HG03060 (cell line): ENCODE results near the gene SAMD15.
"Not testable (repeated sequence)": the region's sequence is repeated elsewhere in the genome, so short reads cannot be mapped to it uniquely, and the experiment has no call there.

Experiments
- ATAC-seq: cut with Tn5 transposase; IDR thresholded peaks from one replicate; pipeline ENCODE4 v1.9.1; 2021; ENCODE audit warnings: low read depth, moderate number of reproducible peaks; ENCODE audit not compliant: unreplicated experiment

The SAMD15 gene

DNA sequence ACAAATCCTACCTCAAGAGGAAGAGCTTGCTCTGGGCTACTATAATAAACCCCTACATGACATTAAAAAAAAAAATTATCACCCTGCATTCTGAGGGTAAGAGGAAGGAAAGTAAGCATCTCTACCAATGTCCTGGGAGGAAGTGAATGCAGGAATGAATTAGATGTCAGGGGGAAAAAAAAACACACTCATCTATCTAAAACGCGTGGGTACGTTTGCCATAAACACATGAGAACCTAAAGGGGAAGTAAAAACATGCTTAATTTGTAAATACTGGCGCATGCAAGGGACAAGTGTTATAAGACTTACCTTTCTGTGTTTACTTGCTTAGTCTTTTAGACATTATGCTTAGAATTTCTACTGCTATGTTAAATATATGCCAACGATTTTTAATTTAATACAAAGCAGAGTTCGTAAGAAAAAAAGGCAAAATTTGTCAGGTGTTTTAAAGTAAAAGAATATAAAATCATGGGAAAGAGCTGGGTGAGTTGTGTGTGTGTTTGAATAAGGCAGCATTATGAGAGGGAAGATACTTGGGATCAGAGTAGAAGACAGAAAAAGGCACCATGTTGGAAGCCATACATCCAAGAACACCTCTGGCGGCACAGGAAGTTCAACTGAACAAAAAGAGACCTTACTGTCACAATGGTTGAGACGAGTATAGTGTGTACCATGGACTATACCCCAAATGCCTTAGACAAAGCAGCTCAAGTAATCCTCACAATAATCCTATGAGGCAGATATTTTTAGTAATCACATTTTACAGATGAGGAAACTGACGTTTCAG lies 1.8 kb upstream of the SAMD15 start:
- ATAC-seq = no peak

DNA sequence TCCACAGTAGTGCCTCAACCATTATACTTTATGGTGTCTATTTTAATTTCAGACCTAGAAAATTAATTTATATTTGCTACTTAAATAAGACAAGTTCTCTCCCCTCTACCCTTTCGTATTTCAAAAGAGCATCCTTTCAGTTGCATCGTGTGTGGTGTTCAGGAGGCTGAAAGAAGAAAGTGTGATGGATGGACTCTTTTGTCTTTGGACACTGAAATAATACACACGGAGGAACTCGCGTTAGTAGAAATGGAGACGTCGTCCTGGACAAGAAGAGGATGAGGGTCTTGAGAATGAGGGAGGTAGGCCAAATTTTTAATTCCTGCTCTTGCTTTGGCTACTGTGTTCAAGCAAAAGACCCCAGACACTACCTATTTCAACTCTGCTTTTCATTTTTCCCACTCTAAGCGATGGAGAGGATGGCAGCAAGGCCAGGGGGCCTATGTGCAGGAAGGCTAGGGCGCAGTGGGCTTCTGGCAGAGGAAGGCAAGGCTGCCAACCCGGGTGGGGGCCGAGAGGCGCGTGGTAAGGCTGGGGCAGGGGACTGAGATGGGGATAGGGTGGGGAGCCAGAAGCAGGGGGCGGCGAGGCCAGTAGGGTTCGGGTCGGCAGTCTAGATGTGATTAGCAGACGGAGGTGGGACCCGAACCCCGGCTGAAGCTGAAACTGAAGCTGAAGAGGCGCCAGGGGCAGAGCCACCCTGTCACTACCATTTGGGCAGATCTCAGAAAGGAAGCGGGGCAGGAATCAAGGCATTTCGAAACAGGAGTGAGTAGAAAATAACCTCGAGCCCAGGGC lies 1.0 kb upstream of the SAMD15 start:
- no peak for ATAC-seq

DNA sequence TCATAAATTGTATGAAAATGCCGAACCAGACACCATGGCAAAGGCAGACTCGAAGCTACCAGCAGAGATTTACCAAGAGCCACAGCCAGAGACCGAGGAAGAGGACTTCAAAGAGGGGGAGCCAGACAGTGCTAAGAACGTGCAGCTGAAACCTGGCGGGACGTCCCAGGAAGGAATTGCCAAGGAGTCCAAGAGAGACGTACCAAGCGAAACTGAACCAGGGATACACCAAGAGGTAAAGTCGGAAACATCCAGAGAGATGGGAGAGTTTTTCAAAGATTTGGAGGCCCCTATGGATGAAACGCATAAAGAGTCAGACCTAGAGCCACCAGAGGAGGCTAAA lies 294 bp downstream of the SAMD15 start:
- ATAC-seq = no peak

DNA sequence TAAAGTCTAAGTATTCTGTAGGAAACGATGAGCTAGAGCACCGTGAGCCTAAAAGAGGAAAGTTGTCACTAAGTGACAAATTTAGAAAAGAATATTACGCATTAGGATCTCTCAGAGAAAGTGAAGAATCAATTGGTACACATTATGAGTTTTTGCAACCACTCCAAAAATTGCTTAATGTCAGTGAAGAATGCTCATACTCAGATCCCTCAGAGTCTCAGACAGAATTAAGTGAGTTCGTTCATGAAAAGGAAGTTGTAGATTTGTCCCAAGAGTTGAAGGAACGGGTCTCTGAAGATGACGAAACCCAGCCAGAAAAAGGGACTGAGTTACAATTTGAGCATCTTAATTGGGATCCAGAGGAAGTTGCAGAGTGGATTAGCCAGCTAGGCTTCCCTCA lies 1.5 kb downstream of the SAMD15 start:
- ATAC-seq = no peak

DNA sequence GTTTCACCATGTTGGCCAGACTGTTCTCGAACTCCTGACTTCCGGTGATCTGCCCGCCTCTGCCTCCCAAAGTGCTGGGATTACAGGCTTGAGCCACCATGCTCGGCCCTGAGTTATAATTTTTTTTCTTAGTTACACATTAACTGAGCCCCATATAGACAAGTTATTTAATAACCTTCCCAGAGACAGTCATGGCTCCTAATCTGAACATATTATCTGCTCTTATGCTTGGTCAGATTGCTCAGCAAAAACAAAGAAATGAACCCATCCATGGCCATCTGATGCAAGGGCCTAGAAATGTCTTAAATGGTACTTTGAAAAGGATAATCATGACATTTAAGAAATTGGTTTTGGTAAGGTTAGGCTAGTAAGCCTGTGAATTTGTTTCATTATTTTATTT lies 13.0 kb downstream of the SAMD15 start:
- ATAC-seq = no peak

DNA sequence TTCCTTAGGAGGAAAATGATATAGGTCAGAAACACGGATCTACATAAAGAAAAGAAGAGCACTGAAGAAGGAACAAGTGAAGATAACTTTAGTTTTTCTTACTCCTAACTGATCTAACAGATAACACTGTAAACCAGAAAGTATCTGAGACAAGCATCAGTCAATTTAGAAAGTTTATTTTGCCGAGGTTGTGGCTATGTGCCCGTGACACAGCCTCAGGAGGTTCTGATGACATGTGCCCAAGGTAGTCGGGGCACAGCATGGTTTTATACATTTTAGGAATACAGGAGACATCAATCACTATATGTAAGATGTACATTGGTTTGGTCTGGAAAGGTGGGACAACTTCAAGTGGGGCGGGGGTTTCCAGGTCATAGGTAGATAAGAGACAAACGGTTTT lies 23.0 kb downstream of the SAMD15 start:
- no peak for ATAC-seq

DNA sequence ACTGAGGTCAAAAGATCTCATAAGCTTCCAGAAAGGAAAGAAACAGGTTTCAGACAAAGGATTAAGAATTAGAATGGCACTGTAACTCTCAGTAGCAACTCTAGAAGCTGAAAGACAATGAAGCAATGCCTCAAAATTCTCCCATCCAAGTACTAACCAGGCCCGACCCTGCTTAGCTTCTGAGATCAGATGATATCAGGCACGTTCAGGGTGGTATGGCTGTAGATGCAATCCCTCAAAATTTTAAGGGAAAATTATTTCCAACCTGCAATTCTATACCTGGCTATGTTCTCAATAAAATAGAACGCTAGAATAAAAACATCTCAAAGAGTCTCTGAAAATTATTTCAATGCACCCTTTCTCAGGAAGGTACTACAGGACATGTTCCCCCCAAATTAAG lies 26.6 kb downstream of the SAMD15 start:
- ATAC-seq = no peak

DNA sequence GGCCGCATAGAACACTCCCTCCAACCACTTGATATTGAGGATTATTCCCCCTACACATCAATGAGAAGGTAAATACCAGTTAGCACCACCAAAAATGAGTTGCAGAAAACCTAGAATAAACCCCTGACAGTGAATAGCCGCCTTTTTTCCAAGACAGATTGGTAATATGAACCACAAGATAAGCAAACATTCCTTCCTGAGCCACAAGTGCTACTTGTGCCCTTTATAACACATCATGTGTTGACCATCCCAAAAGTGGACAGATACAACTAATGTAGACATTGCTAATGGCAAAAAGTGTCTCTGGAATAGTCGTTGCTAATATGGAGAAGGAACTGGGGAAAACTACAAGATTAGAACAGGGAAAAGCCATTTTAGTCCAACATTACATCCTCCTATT lies 28.9 kb downstream of the SAMD15 start:
- ATAC-seq = no peak

DNA sequence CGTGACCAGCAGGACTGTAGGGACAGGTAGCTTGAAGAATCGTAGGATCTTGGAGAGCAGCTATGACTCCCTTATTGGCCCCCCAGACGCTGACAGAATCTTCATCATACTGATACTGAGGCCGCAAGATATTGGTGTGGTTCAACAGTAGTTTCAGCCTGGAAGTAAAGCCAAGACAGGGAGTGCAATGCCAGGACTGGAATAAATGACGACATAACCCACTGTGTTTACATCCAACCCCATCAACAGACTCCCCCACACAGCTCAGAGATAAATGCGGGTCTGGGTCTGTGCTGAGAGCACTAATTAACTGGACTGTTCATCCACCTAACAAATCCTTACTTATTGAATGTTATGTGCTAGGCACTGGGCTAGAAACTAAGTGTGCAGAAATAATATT lies 29.5 kb downstream of the SAMD15 start:
- no peak for ATAC-seq

DNA sequence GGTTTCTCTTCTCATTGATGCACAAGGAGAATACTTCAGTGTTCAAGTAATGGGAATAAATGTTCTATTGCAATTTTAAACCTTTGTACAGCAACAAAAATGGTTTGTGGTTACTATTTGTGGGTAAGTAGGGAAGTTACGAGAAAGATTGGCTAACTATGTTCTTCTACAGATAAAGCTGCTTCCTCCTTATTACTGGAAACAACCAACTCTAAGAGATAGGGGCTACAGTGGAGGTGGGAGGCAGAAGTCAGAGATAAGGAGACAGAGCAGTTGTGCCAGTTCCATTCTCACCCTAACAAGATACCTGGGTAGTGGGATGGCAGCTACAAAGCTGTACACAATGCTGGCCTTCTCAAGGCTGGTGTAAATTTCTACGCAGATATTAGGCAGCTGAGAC lies 30.0 kb downstream of the SAMD15 start:
- ATAC-seq = no peak

DNA sequence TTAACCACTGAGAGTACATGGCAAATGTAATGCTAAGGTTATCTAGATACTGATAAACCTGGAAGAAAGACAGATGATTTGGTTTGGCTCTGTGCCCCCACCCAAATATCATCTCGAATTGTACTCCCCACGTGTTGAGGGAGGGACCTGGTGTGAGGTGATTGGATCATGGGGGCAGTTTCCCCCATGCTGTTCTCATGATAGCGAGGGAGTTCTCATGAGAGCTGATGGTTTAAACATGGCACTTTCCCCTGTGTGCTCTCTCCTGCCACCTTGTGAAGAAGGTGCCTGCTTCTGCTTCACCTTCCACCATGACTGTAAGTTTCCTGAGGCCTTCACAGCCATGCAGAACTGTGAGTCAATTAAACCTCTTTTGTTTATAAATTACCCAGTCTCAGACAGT lies 32.0 kb downstream of the SAMD15 start:
- ATAC-seq = no peak

DNA sequence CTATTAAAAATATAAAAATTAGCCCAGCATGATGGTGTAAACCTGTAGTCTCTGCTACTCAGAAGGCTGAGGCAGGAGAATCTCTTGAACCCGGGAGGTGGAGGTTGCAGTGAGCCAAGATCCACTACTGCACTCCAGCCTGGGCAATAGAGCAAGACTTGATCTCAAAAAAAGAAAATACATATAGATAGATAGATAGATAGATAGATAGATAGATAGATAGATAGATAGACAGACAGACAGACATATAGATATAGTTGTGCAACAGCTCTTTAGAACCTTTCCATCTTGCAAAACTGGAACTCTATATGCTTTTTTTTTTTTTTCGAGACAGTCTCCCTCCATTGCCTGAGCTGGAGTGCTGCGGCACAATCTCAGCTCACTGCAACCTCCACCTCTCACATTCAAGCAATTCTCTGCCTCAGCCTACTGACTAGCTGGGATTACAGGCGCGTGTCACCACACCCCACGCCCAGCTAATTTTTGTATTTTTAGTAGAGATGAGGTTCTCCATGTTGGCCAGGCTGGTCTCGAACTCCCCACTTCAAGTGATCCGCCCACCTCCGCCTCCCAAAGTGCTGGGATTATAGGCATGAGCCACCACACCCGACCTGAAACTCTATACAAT lies 38.3 kb downstream of the SAMD15 start:
- ATAC-seq = not testable (repeated sequence)

DNA sequence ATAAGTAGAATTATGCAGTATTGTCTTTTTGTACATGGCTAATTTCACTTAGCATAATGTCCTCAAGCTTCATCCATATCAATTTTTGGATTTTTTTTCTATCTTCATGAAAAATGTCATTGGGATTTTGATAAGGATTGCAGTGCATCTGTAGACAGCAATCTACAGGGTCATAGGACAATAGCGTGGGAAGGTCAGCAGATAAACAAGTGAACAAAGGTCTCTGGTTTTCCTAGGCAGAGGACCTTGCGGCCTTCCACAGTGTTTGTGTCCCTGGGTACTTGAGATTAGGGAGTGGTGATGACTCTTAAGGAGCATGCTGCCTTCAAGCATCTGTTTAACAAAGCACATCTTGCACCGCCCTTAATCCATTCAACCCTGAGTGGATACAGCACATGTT lies 38.9 kb downstream of the SAMD15 start:
- ATAC-seq = not testable (repeated sequence)

DNA sequence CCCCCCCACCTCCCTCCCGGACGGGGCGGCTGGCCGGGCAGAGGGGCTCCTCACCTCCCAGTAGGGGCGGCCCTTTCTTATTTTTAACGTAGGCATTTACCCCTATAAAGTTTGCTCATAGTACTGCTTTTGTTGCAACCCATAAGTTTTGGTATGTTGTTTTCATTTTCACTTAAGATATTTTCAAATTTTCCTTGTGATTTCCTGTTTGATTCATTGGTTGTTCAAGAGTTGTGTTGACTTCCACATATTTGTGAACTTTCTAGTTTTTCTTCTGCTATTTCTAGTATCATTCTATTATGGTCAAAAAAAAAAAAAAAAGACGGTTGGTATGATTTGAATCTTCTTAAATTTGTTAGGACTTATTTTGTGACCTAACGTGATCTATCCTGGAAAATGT lies 39.7 kb downstream of the SAMD15 start:
- no peak for ATAC-seq

DNA sequence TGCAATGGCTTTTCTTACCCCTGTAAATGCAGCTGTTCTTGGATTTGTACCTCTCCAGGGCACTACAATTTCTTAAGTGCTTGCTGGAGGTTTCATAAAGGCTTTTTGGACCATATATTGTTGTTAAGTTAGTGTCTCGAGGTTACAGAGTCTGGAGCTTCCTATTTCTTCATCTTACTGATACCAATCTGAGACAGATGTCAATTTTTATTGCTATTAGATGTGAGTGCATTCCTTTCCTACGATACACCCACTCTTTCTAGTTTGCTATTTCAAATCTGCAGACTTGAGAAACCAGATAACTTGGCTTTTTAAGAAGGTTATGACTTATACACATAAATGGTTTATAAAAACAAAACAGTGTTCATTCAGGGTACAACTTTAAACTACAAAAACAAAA lies 44.0 kb downstream of the SAMD15 start:
- ATAC-seq = no peak

DNA sequence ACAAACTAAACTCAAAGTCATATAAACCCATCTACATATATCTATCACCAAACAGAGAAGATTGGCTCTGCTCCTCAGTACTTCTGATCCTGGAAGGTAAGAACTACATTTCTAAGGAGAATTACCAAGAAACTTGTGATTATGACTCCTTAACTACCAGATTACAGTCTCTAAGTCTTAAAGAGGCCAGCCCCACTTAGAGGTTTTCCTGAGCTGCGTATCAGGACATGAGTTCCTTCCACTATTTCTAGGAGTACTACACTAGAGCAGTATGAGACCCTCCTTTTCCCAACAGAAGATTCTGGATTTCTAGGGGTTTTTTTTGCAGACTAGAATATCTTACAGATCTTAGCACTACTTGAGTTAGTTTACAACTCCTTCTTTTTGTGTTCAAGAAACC lies 46.2 kb downstream of the SAMD15 start, which contains the start of gene NOXRED1:
Gene NOXRED1 (minus strand): TSS at position 101 of the 400 bp plus-strand sequence. CDS start 634 bp downstream, outside the sequence.
- no peak for ATAC-seq

DNA sequence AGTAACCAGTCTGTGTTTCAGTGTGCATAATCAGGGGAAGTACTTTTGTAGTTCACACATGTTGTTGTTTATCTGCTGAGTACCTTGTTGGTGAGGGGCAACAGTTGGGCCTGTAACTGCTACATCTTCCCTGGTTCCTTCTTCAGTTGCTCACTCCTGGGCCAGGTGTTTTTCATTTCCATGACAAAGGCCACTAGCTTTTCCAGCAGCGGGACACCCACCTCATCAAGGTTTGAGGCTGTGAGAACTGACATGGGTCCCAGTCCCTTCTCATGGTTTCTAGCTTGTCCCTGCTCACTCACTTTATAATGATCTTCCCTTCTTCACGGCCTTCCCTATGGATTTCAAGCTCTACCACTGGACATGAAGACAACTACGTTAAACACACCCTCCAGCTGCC lies 47.7 kb downstream of the SAMD15 start:
- no peak for ATAC-seq

DNA sequence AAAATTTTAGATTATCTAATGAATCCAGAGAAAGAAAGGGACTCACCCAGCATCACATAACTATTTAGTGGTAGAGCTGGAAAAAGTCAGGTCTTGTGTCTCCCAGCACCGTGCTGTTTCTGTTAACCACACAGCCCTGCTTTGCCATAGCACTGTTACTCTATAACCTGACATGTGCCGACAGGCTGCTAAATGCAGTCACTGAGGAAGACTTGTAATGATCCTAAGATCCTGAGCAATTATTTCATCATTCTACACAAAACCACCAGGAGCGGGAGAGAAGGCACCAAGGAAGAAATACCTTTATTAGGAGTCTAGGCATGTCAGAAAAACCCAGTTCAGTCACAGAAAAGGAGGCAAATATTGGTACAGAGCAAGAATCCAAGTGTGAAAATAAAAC lies 49.2 kb downstream of the SAMD15 start:
- ATAC-seq = no peak

DNA sequence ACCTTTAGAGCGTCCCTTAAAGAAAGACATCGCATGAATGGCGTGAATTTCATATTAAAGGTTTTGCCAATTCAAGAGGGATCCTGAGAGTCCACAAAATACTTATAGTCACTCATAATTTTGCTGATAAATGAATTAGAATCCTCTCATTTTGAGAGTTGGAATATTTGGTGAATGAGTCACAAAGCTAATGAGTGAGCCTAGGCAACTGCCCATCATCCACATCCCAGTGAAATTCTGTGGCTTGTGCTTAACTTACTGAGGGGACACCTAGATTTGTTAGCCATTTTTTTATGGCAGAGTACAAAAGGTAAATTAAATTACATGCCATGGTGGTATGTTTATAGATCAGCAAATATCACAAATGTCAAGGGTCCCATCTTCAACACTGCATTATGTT lies 58.9 kb downstream of the SAMD15 start:
- ATAC-seq = no peak

DNA sequence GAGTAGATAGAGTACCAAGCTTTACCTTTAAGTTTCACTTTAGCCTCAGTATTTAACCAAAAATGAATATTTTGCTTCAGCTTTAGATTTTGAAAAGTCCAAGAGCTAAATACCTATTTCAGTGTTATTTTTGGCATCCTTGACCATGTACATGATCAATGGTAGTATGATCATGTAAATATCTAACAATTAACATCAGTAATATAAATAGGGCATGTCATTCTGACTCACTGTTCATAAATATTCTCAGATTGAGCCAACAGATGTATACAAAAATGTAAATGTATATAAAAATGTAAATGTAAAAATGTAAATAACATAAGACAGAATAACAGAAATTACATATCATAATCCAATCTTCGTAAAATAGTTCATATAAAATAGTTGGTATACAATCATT lies 61.4 kb downstream of the SAMD15 start:
- ATAC-seq = no peak

DNA sequence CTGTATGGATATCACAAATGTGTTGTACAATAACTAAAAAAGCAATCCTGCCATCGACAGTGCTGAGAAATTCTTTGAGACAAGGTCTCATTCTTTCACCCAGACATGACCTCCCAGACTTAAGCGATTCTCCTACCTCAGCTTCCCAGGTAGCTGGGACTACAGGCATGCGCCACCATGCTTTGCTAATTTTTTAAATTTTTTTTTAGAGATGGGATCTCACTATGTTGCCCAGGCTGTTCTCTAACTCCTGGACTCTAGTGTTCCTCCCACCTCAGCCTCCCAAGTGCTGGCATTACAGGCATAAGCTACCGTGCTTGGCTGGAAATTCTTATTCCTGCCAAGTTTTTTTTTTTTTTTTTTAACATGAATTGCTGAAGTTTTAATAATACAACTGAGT lies 62.7 kb downstream of the SAMD15 start:
- no peak for ATAC-seq
